HG03378 (cell line): ENCODE data around the gene EIF3D.

ENCODE experiments used
- ATAC-seq: cut with Tn5 transposase; IDR thresholded peaks from one replicate; pipeline ENCODE4 v1.9.1; 2021; ENCODE audit warnings: mild to moderate bottlenecking, moderate library complexity; ENCODE audit not compliant: unreplicated experiment

The EIF3D gene

GRCh38 chr22:36510384-36510783, 18.6 kb downstream of the EIF3D start:
- ATAC-seq, result no peak

GRCh38 chr22:36507518-36508010, 21.4 kb downstream of the EIF3D start:
- ATAC-seq, result no peak

- ATAC-seq, result peak; percentile 39
Observed at GRCh38 chr22:36506637-36507517, 22.1 kb downstream of the EIF3D start, which contains the start of gene FOXRED2. Gene FOXRED2 (minus strand): TSS chr22:36507040. CDS start chr22:36506422, 618 bp downstream.

GRCh38 chr22:36505998-36506635, 22.8 kb downstream of the EIF3D start:
- ATAC-seq, result no peak

GRCh38 chr22:36497910-36498665, 30.9 kb downstream of the EIF3D start:
- no peak for ATAC-seq

- ATAC-seq, result no peak
Observed at GRCh38 chr22:36493690-36494110, 35.3 kb downstream of the EIF3D start.

- no peak for ATAC-seq
Observed at GRCh38 chr22:36492109-36492508, 36.9 kb downstream of the EIF3D start.

GRCh38 chr22:36491155-36491554, 37.8 kb downstream of the EIF3D start:
- no peak for ATAC-seq

- no peak for ATAC-seq
Observed at GRCh38 chr22:36486619-36487384, 42.2 kb downstream of the EIF3D start.

GRCh38 chr22:36481393-36482168, 47.4 kb downstream of the EIF3D start, which contains the start of gene TXN2:
Gene TXN2 (minus strand): TSS chr22:36481640. CDS start chr22:36480837, 803 bp downstream.
- ATAC-seq, result peak; percentile 67

- ATAC-seq, result no peak
Observed at GRCh38 chr22:36480941-36481392, 48.0 kb downstream of the EIF3D start.

GRCh38 chr22:36478966-36479365, 50.0 kb downstream of the EIF3D start:
- no peak for ATAC-seq

- no peak for ATAC-seq
Observed at GRCh38 chr22:36475341-36475740, 53.6 kb downstream of the EIF3D start.

GRCh38 chr22:36472689-36473088, 56.3 kb downstream of the EIF3D start:
- no peak for ATAC-seq

GRCh38 chr22:36471341-36471821, 57.6 kb downstream of the EIF3D start:
- ATAC-seq, result no peak

GRCh38 chr22:36470994-36471331, 58.0 kb downstream of the EIF3D start:
- ATAC-seq, result no peak

- ATAC-seq, result no peak
Observed at GRCh38 chr22:36470162-36470993, 58.6 kb downstream of the EIF3D start.

GRCh38 chr22:36469094-36469710, 59.8 kb downstream of the EIF3D start:
- ATAC-seq, result no peak
